GM18502 (cell line): ENCODE measurements around the gene XKR8.

ENCODE experiments used
- ATAC-seq: cut with Tn5 transposase; IDR thresholded peaks from one replicate; pipeline ENCODE4 v1.9.1; 2021; ENCODE audit warnings: mild to moderate bottlenecking; ENCODE audit not compliant: unreplicated experiment, poor library complexity

Gene XKR8

GRCh38 chr1:27954186-27954585 is 5.6 kb upstream of the XKR8 start:
- no peak for ATAC-seq

- ATAC-seq: no peak
These were observed 4.7 kb upstream of the XKR8 start for GRCh38 chr1:27955076-27955475.

- ATAC-seq: no peak
These were observed 3.0 kb upstream of the XKR8 start for GRCh38 chr1:27956761-27957160.

GRCh38 chr1:27957655-27958054 is 2.1 kb upstream of the XKR8 start:
- ATAC-seq: no peak

- ATAC-seq: no peak
These were observed 1.3 kb upstream of the XKR8 start for GRCh38 chr1:27958513-27958912.

- no peak for ATAC-seq
These were observed 1.2 kb downstream of the XKR8 start for GRCh38 chr1:27960762-27961645.

- no peak for ATAC-seq
These were observed 2.0 kb downstream of the XKR8 start for GRCh38 chr1:27961646-27962221.

GRCh38 chr1:27963393-27963792 is 3.6 kb downstream of the XKR8 start:
- no peak for ATAC-seq

GRCh38 chr1:27966402-27967105 is 6.8 kb downstream of the XKR8 start:
- ATAC-seq: no peak

GRCh38 chr1:27967106-27967883 is 7.5 kb downstream of the XKR8 start:
- no peak for ATAC-seq

- no peak for ATAC-seq
These were observed 8.2 kb downstream of the XKR8 start for GRCh38 chr1:27967884-27968466.

GRCh38 chr1:27968692-27969091 is 8.9 kb downstream of the XKR8 start:
- ATAC-seq: no peak

GRCh38 chr1:27970401-27970800 is 10.6 kb downstream of the XKR8 start:
- ATAC-seq: no peak

- ATAC-seq: no peak
These were observed 11.9 kb downstream of the XKR8 start for GRCh38 chr1:27971674-27972073.

- ATAC-seq: no peak
These were observed 12.4 kb downstream of the XKR8 start for GRCh38 chr1:27972141-27972540.

- ATAC-seq: no peak
These were observed 14.1 kb downstream of the XKR8 start for GRCh38 chr1:27973771-27974416.

GRCh38 chr1:27974417-27974781 is 14.6 kb downstream of the XKR8 start:
- ATAC-seq: no peak

- no peak for ATAC-seq
These were observed 19.5 kb downstream of the XKR8 start for GRCh38 chr1:27979151-27979858.

- no peak for ATAC-seq
These were observed 20.1 kb downstream of the XKR8 start for GRCh38 chr1:27979859-27980201.
